Activated B cell treated with CpG ODN at 0.5 μM for 24 hours (primary cell): ENCODE data around the gene CCDC12. TPM values are rescaled to one million over a fixed set of nuclear protein-coding genes. Genes with fewer than 3 reads are reported as not detected.

Experiments used
- ATAC-seq: fragments of 200-7000 bp; cut with Tn5 transposase; one replicate; pipeline ENCODE4 v1.10.0; 2021; ENCODE audit warnings: low read depth, mild to moderate bottlenecking, moderate library complexity
- CTCF ChIA-PET: fragments of 350-600 bp; sonication (Branson Sonifier 250); formaldehyde crosslinking; loops from one replicate; lab custom pipeline; 2021; ENCODE audit warnings: antibody characterized with exemption; lab: Charles Lee
- POLR2A ChIA-PET: fragments of 350-600 bp; sonication (Branson Sonifier 250); formaldehyde crosslinking; loops from one replicate; lab custom pipeline; 2021; ENCODE audit warnings: antibody characterized with exemption; lab: Charles Lee
- DNase-seq: peaks from one replicate; pipeline ENCODE4 v3.0.0; 2022
- H3K27ac Mint-ChIP-seq: one replicate; pipeline ENCODE4 v1.8.0; 2020; ENCODE audit warnings: mixed read lengths
- H3K27me3 Mint-ChIP-seq: one replicate; pipeline ENCODE4 v1.8.0; 2021; ENCODE audit warnings: mixed read lengths
- H3K36me3 Mint-ChIP-seq: one replicate; pipeline ENCODE4 v1.8.0; 2021; ENCODE audit warnings: low read depth, mixed read lengths
- H3K4me1 Mint-ChIP-seq: one replicate; pipeline ENCODE4 v1.8.0; 2021; ENCODE audit warnings: mixed read lengths
- H3K4me3 Mint-ChIP-seq: one replicate; pipeline ENCODE4 v1.8.0; 2020; ENCODE audit warnings: mild to moderate bottlenecking, mixed read lengths
- H3K9me3 Mint-ChIP-seq: one replicate; pipeline ENCODE4 v1.8.0; 2020; ENCODE audit warnings: mixed read lengths
- CTCF ChIP-seq: fragments of 200-600 bp; IDR thresholded peaks from one replicate; pipeline ENCODE4 v1.8.0; 2022; ENCODE audit warnings: antibody characterized with exemption, mild to moderate bottlenecking
- intact Hi-C: fragments of 100-400 bp; cut with micrococcal nuclease; formaldehyde crosslinking; loops from one replicate; pipeline ENCODE4 v1.15.1; 2024
- total RNA-seq: library from RNA; stranded (reverse); gene quantifications from 2 replicates; pipeline ENCODE4 v1.2.3, GENCODE V29; 2022

Gene CCDC12
- total RNA-seq, 1 donor from 2014 or later, result 98.4 TPM

GRCh38 chr3:46926871-46927717 lies 49.5 kb downstream of the CCDC12 start:
- Mint-ChIP-seq H3K9me3 (peaks cover 4% of the 10 kb centered on the region), H3K4me3 (peak overlapping the region; percentile 80), H3K36me3 (peaks cover 48% of the 10 kb centered on the region), H3K27me3 (no peaks in the 10 kb centered on the region), H3K27ac (peak overlapping the region; percentile 93), H3K4me1 (peaks cover 91% of the 10 kb centered on the region)
- TF ChIP-seq CTCF, result no peak
- DNase-seq (peak; percentile 60), ATAC-seq (peak; percentile 62)
- CTCF ChIA-PET, result interaction anchor here (1.0 to 1.5 kb wide), 5 partner anchors 18 to 71 kb away, joined by 3 to 11 read pairs (median 4); no protein-coding TSS in a partner anchor
- intact Hi-C loops, result loop anchor here (1.0 to 5.0 kb wide), 6 partner anchors 26 to 355 kb away; partner anchors contain the start of genes KIF9, KLHL18, NBEAL2 and SETD2
- POLR2A ChIA-PET, result interaction anchor here (0.7 to 15.6 kb wide), 10 partner anchors 12 to 77 kb away, joined by 3 to 189 read pairs (median 4); partner anchors contain the start of genes CCDC12 and NBEAL2

- H3K4me1 Mint-ChIP-seq, result peaks cover 85% of the 10 kb centered on the region
- peaks cover 53% of the 10 kb centered on the region for H3K36me3 Mint-ChIP-seq
- ATAC-seq, result no peak
- ChIA-PET POLR2A (interaction anchor here (0.7 to 15.6 kb wide), 8 partner anchors 13 to 78 kb away, joined by 3 to 189 read pairs (median 6); partner anchors contain the start of genes CCDC12 and NBEAL2), CTCF (interaction anchor here (1.0 to 1.5 kb wide), 5 partner anchors 17 to 72 kb away, joined by 3 to 11 read pairs (median 4); no protein-coding TSS in a partner anchor)
- peak overlapping the region; percentile 80 for H3K4me3 Mint-ChIP-seq
- TF ChIP-seq CTCF, result no peak
- no peak for DNase-seq
- H3K9me3 Mint-ChIP-seq, result peaks cover 4% of the 10 kb centered on the region
- H3K27ac Mint-ChIP-seq, result peak overlapping the region; percentile 93
- intact Hi-C loops, result loop anchor here (5.0 kb wide), 2 partner anchors 236 to 356 kb away; partner anchors contain the start of genes KIF9, KLHL18 and SETD2
- no peaks in the 10 kb centered on the region for H3K27me3 Mint-ChIP-seq
These were observed 50.1 kb downstream of the CCDC12 start for GRCh38 chr3:46926447-46926846.

- Mint-ChIP-seq H3K27ac (peak overlapping the region; percentile 93), H3K4me3 (peak overlapping the region; percentile 80), H3K36me3 (peaks cover 56% of the 10 kb centered on the region), H3K27me3 (no peaks in the 10 kb centered on the region), H3K4me1 (peaks cover 81% of the 10 kb centered on the region), H3K9me3 (peaks cover 4% of the 10 kb centered on the region)
- POLR2A ChIA-PET, result interaction anchor here (1.4 to 15.6 kb wide), 5 partner anchors 13 to 78 kb away, joined by 3 to 189 read pairs (median 8); partner anchors contain the start of genes CCDC12 and NBEAL2
- CTCF ChIA-PET, result interaction anchor here (1.0 to 4.4 kb wide), 4 partner anchors 16 to 73 kb away, joined by 3 to 35 read pairs (median 5); no protein-coding TSS in a partner anchor
- DNase-seq (no peak), ATAC-seq (no peak)
- TF ChIP-seq CTCF, result no peak
- intact Hi-C loops, result loop anchor here (5.0 kb wide), 2 partner anchors 236 to 356 kb away; partner anchors contain the start of genes KIF9, KLHL18 and SETD2
These were observed 50.5 kb downstream of the CCDC12 start for GRCh38 chr3:46926039-46926438.

GRCh38 chr3:46925585-46925934 lies 51.0 kb downstream of the CCDC12 start:
- Mint-ChIP-seq H3K27ac (peak overlapping the region; percentile 93), H3K4me1 (peaks cover 76% of the 10 kb centered on the region), H3K36me3 (peaks cover 59% of the 10 kb centered on the region), H3K4me3 (peak overlapping the region; percentile 80), H3K27me3 (no peaks in the 10 kb centered on the region), H3K9me3 (peaks cover 4% of the 10 kb centered on the region)
- ChIA-PET CTCF (interaction anchor here (1.2 to 4.4 kb wide), 2 partner anchors 53 to 73 kb away, joined by 4 to 35 read pairs; no protein-coding TSS in a partner anchor), POLR2A (interaction anchor here (2.0 to 15.6 kb wide), 2 partner anchors 28 to 51 kb away, joined by 8 to 189 read pairs; partner anchors contain the start of genes CCDC12 and NBEAL2)
- DNase-seq (no peak), ATAC-seq (no peak)
- intact Hi-C loops, result loop anchor here (5.0 kb wide), 2 partner anchors 237 to 357 kb away; partner anchors contain the start of genes KIF9, KLHL18 and SETD2
- no peak for TF ChIP-seq CTCF
